Panc1 (cell line): Measurements from ENCODE around the gene TCAF1. TPM values are rescaled to one million over a fixed set of nuclear protein-coding genes. Genes with fewer than 3 reads are reported as not detected.

Experiments
- ATAC-seq: fragments of 200-7000 bp; cut with Tn5 transposase; 2 replicates; pipeline ENCODE4 v1.9.1; 2020; ENCODE audit warnings: mild to moderate bottlenecking, moderate library complexity
- BruUV-seq: library from RNA; stranded (reverse); fragments of 400-500 nt; replicated peaks from 2 replicates; lab custom pipeline; 2021; lab: Mats Ljungman, UMichigan
- CTCF ChIA-PET: fragments of 300-600 bp; sonication (Branson Sonifier 250); formaldehyde crosslinking; loops from one replicate; lab custom pipeline; 2022; ENCODE audit warnings: antibody characterized with exemption; lab: Charles Lee
- POLR2A ChIA-PET: fragments of 300-600 bp; sonication (Branson Sonifier 250); formaldehyde crosslinking; loops from one replicate; lab custom pipeline; 2022; ENCODE audit warnings: antibody characterized with exemption; lab: Charles Lee
- DNase-seq: peaks from one replicate; pipeline ENCODE4 v3.0.0-alpha.2; 2010; ENCODE audit warnings: low read depth, low spot score
- H3K27ac ChIP-seq: 2 replicates; pipeline ENCODE4 v1.5.1; 2011; ENCODE audit warnings: mild to moderate bottlenecking, low read length, inconsistent platforms
- H3K27me3 ChIP-seq: fragments of 200-500 bp; sonication (Bioruptor generic); 2 replicates; pipeline ENCODE4 v1.6.0; 2014; ENCODE audit warnings: low read length, inconsistent platforms; ENCODE audit not compliant: control insufficient read depth, insufficient read depth
- H3K36me3 ChIP-seq: fragments of 200-500 bp; sonication (Bioruptor generic); 2 replicates; pipeline ENCODE4 v1.5.1; 2014; ENCODE audit warnings: inconsistent platforms, mild to moderate bottlenecking, low read length, moderate library complexity; ENCODE audit not compliant: control insufficient read depth, insufficient read depth
- H3K4me1 ChIP-seq: 2 replicates; pipeline ENCODE4 v1.5.1; 2011; ENCODE audit warnings: inconsistent platforms, mild to moderate bottlenecking, low read length, moderate library complexity; ENCODE audit not compliant: control insufficient read depth, insufficient read depth
- H3K4me3 ChIP-seq, 2 experiments: 2 replicates each; pipeline ENCODE4 v1.5.1; 2011 to 2012; ENCODE audit warnings: low read depth in 2 of 2, low read length in 2 of 2, mild to moderate bottlenecking in 2 of 2, inconsistent platforms in 1 of 2, moderate library complexity in 1 of 2
- H3K9me3 ChIP-seq: fragments of 200-500 bp; sonication (Bioruptor generic); 2 replicates; pipeline ENCODE4 v1.5.1; 2014; ENCODE audit warnings: low read depth, mild to moderate bottlenecking, inconsistent platforms, low read length, moderate library complexity; ENCODE audit not compliant: control insufficient read depth, insufficient read depth
- CTCF ChIP-seq: fragments of 450-650 bp; IDR thresholded peaks from 2 replicates; pipeline ENCODE4 v1.5.1; 2017; ENCODE audit warnings: mild to moderate bottlenecking
- POLR2AphosphoS5 ChIP-seq: IDR thresholded peaks from 2 replicates; pipeline ENCODE4 v1.6.1; 2012; ENCODE audit warnings: mild to moderate bottlenecking, low read depth, low read length, moderate library complexity
- REST ChIP-seq, 2 experiments: IDR thresholded peaks; 2 replicates each; pipeline ENCODE4 v1.6.1; 2011 to 2012; ENCODE audit warnings: low read depth in 2 of 2, control low read depth in 1 of 2, low read length in 1 of 2, mild to moderate bottlenecking in 1 of 2, moderate library complexity in 1 of 2; ENCODE audit not compliant: insufficient read depth in 1 of 2
- SIN3A ChIP-seq: IDR thresholded peaks from 2 replicates; pipeline ENCODE4 v1.6.1; 2012; ENCODE audit warnings: low read depth, mild to moderate bottlenecking, low read length, moderate library complexity, borderline replicate concordance; ENCODE audit not compliant: insufficient read depth
- TCF7L2 ChIP-seq: IDR thresholded peaks from 2 replicates; pipeline ENCODE4 v1.6.1; 2011; ENCODE audit warnings: mild to moderate bottlenecking, low read depth, low read length, inconsistent platforms
- in situ Hi-C: cut with HindIII; loops from 2 replicates; pipeline ENCODE4 v1.10.0; 2016; ENCODE audit warnings: low sequenced_read_pairs, low pct_unique_long_range_greater_than_20kb
- intact Hi-C: fragments of 100-400 bp; cut with micrococcal nuclease; formaldehyde crosslinking; loops from one replicate; pipeline ENCODE4 v1.10.0; 2022; ENCODE audit not compliant: unreplicated experiment
- total RNA-seq: library from RNA; stranded (reverse); gene quantifications from one replicate; pipeline ENCODE4 v1.2.1, GENCODE V29; 2021; ENCODE audit not compliant: unreplicated experiment

The TCAF1 gene
- total RNA-seq, 1 experiment from 2014 or later: 35.2 TPM

GRCh38 chr7:143890558-143890957 is 11.4 kb downstream of the TCAF1 start:
- POLR2A ChIA-PET: no interaction called here
- ATAC-seq (no peak), DNase-seq (no peak)
- CTCF ChIA-PET: interaction anchor here (0.9 kb wide), 1 partner anchor 10 kb away, joined by 3 read pairs; no protein-coding TSS in a partner anchor
- no peaks in the 10 kb centered on the region for H3K36me3 ChIP-seq
- no peak overlapping the region for H3K27ac ChIP-seq
- in situ Hi-C loops: no loop called here
- TF ChIP-seq REST (IDR thresholded peaks at IDR 0.05; ENCODE audit: insufficient read depth in 1 of 2, low read depth in 2 of 2, low read length in 1 of 2) (no peak), TCF7L2 (no peak), CTCF (no peak)
- H3K4me1 ChIP-seq: no peaks in the 10 kb centered on the region
- BruUV-seq: TSS peak; percentile 3
- peaks cover 44% of the 10 kb centered on the region for H3K9me3 ChIP-seq
- intact Hi-C loops: no loop called here
- no peak overlapping the region for H3K4me3 ChIP-seq
- no peaks in the 10 kb centered on the region for H3K27me3 ChIP-seq

- H3K9me3 ChIP-seq: peaks cover 40% of the 10 kb centered on the region
- no peak for TF ChIP-seq CTCF
- no peak for TF ChIP-seq TCF7L2
- no peak for TF ChIP-seq REST (IDR thresholded peaks at IDR 0.05; ENCODE audit: insufficient read depth in 1 of 2, low read depth in 2 of 2, low read length in 1 of 2)
- TF ChIP-seq SIN3A: no peak
- no peak for TF ChIP-seq POLR2AphosphoS5
- H3K4me3 ChIP-seq: no peak overlapping the region
- CTCF ChIA-PET: no interaction called here
- POLR2A ChIA-PET: no interaction called here
- no peak overlapping the region for H3K27ac ChIP-seq
- no peaks in the 10 kb centered on the region for H3K4me1 ChIP-seq
- ATAC-seq: no peak
- in situ Hi-C loops: no loop called here
- no peaks in the 10 kb centered on the region for H3K36me3 ChIP-seq
- H3K27me3 ChIP-seq: no peaks in the 10 kb centered on the region
- no peak for DNase-seq
- intact Hi-C loops: no loop called here
- no TSS peak for BruUV-seq
These were observed 12.9 kb downstream of the TCAF1 start for GRCh38 chr7:143889068-143889467.
